HG03108 (cell line): ENCODE results near the gene TFPT.
A peak's percentile ranks its signal among the peaks of the same experiment; 100 is the strongest.

Source experiments
- ATAC-seq: cut with Tn5 transposase; IDR thresholded peaks from one replicate; pipeline ENCODE4 v1.9.1; 2021; ENCODE audit warnings: moderate library complexity; ENCODE audit not compliant: unreplicated experiment

The TFPT gene

GRCh38 chr19:54115109-54116063, at the start of gene TFPT, which contains the start of gene PRPF31:
Gene TFPT (minus strand): TSS chr19:54115657. CDS start chr19:54115269, 388 bp downstream.
Gene PRPF31 (plus strand): TSS chr19:54115754. CDS start chr19:54118279, 2,525 bp downstream.
- peak; percentile 78 for ATAC-seq

GRCh38 chr19:54165222-54165621, 49.8 kb upstream of the TFPT start:
- no peak for ATAC-seq

GRCh38 chr19:54164369-54165068, 49.1 kb upstream of the TFPT start:
- ATAC-seq, result no peak

- ATAC-seq, result no peak
These were observed 47.4 kb upstream of the TFPT start for GRCh38 chr19:54162884-54163283.

GRCh38 chr19:54162241-54162805, 46.9 kb upstream of the TFPT start:
- ATAC-seq, result no peak

- no peak for ATAC-seq
These were observed 45.4 kb upstream of the TFPT start for GRCh38 chr19:54160854-54161253.

GRCh38 chr19:54160182-54160811, 44.8 kb upstream of the TFPT start:
- no peak for ATAC-seq

- peak; percentile 90 for ATAC-seq
These were observed 44.1 kb upstream of the TFPT start, which contains the start of gene LENG1 for GRCh38 chr19:54159352-54160181. Gene LENG1 (minus strand): TSS chr19:54159721. CDS start chr19:54159695, 26 bp downstream.

GRCh38 chr19:54158812-54159351, 43.4 kb upstream of the TFPT start:
- ATAC-seq, result no peak

- ATAC-seq, result no peak
These were observed 41.5 kb upstream of the TFPT start for GRCh38 chr19:54156953-54157352.

- ATAC-seq, result no peak
These were observed 41.0 kb upstream of the TFPT start for GRCh38 chr19:54156490-54156889.

- no peak for ATAC-seq
These were observed 40.2 kb upstream of the TFPT start for GRCh38 chr19:54155694-54156093.

GRCh38 chr19:54154603-54155345, 39.3 kb upstream of the TFPT start:
- ATAC-seq, result no peak

- ATAC-seq, result no peak
These were observed 38.4 kb upstream of the TFPT start for GRCh38 chr19:54153731-54154326.

GRCh38 chr19:54152878-54153524, 37.5 kb upstream of the TFPT start:
- no peak for ATAC-seq

GRCh38 chr19:54152267-54152666, 36.8 kb upstream of the TFPT start:
- no peak for ATAC-seq

- no peak for ATAC-seq
These were observed 36.0 kb upstream of the TFPT start for GRCh38 chr19:54151362-54152035.
